HG03039 (cell line): ENCODE data around the gene SFSWAP.
"Not testable (repeated sequence)": the region's sequence is repeated elsewhere in the genome, so short reads cannot be mapped to it uniquely, and the experiment has no call there.

Experiments
- ATAC-seq: cut with Tn5 transposase; IDR thresholded peaks from one replicate; pipeline ENCODE4 v1.9.1; 2021; ENCODE audit warnings: mild to moderate bottlenecking, moderate library complexity; ENCODE audit not compliant: unreplicated experiment

The SFSWAP gene

DNA sequence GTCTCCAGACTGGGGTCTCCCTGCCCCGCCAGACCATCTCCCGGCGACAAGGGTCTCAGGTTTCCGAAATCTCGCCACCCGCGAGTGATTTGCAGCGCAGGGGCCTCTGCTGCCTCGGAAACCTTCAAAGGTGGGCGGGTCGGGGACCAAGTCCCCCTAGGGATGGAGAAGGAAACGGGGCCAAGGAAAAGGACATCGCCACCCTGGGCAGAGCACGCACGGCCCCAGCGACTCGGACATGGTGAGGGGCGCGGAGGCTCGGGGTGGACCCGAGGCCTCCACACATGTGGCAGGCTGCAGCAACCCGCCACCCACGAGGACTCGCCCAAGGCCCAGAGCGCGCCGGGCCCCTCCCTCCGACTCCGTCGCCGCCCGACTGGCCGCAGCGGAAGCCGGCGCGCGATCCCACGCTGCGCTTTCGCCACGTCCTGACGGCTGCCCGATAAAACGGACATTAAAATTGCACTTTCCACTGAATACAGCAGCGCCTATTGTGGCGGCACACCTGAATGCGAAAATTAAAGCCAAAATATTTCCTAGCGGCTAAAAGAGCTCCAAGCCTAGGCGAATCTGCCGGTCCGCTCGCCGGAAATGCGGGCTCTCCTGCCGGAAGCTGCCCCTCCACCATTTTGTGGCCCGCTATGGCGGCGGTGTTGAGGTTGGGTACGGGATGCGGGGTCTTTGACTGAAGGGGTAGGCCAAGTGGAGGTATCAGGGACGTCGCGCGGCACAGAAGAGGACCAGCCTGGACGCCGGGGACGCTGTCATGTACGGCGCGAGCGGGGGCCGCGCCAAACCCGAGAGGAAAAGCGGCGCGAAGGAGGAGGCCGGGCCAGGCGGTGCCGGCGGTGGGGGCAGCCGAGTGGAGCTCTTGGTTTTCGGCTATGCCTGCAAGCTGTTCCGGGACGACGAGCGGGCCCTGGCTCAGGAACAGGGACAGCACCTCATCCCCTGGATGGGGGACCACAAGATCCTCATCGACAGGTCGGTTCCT lies at the start of gene SFSWAP:
SFSWAP (plus strand) TSS at position 627 of the 994 bp plus-strand sequence; CDS start at position 767, 140 bp downstream.
- ATAC-seq = peak; percentile 89

DNA sequence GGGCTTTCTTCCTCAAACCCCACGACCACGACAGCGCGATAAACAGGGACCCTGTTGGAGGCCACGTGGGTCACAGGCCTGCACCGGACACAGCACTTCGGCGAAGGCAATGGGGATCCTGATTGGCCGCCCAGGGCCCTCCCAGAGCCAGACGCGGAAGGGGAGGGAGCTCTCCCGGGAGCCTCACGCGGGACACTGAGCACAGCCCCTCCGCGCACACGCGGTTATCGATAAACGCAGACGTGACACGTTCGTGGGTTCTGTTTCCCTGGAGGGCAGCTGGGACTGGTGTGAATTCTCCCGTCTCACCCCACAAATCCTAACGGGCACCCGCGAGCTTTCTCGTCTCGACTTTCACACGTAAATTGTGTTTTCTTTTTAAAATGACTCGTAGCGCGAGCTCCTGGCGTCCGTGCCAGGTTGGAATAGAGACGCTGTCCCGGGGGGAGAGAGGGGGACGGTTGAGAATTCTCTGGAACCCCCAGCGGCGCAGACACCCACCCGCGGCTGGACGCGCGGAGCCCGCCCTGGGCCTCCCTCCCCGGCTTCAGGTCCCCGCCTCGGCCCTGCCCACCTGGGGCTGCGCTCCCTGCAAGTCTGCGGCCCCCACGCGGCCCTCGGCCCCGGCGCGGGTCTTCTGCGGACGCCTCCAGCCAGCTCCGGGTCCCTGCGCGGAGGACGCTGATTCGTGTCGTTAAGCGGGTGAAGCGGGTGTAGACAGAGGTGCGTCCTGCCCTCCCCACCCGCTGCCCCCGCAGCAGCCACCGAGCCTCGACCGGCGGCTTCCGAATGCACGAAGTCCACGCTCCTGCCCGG lies 49.5 kb upstream of the SFSWAP start:
- not testable (repeated sequence) for ATAC-seq

- ATAC-seq = not testable (repeated sequence)
Measured at GRCh38 chr12:131661986-131662288, 49.0 kb upstream of the SFSWAP start.

DNA sequence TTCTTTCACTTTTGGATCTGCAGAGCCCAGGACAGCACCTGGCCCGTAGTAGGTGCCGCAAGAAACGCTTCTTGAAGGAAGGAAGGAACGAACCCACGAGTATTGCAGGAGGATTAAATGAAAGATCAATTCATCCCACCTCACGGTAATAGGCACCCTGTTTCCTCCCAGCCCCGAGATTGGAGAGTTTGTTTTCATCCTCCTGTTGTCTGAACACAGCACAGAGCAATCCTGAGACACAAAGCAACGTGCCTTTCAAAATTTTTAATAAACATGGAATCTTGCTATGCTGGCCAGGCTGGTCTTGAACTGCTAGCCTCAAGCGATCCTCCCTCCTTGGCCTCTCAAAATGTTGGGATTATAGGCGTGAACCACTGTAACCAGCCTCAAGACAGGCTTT lies 48.5 kb upstream of the SFSWAP start:
- not testable (repeated sequence) for ATAC-seq

- ATAC-seq = not testable (repeated sequence)
Measured at GRCh38 chr12:131665666-131666065, 45.2 kb upstream of the SFSWAP start.

GRCh38 chr12:131666486-131666885 lies 44.4 kb upstream of the SFSWAP start:
- ATAC-seq = not testable (repeated sequence)

DNA sequence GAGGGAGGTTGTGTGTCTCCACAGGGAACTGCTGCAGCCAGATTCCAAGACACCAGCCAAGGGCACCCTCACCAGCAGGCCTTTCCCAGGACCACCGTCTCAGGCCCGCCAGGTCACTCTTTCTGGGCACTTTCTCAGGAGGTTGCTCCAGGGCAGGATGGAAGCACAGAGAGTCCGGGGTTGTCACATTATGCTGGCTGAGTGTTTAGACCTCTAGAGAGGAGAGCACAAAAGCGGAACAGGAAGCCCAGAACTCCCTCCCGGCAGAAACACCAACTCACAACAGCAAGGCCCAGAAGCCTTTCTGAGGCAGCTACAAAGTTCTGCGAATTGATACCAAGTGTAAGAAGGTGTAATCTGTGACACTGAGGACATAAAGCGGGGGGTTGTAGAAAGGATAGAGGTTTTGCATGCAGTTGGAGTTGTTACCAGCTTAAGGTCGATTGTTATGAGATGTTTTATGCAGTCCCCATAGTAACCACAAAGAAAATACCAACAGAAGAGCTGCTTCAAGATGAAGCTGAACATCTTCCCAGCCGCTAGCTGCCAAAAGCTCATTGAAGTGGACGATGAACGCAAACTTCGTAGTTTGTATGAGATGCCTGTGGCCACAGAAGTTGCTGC lies 43.8 kb upstream of the SFSWAP start:
- ATAC-seq = not testable (repeated sequence)

DNA sequence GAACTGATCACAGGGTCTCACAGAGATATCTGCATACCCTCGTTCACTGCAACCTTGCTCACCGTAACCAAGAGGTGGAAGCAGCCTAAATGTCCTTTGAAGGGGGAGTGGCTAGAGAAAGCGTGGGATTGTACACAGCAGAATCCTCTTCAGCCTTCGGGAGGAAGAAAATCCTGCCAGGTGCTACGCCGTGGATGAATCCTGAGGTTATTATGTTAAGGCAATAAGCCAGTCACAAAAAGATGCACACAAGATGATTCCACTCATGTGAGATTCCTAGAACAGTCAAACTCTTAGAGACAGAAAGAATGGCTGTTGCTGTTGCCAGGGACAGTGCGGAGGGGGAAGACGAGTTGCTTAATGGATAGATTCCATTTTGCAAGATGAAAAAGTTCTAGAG lies 39.6 kb upstream of the SFSWAP start:
- ATAC-seq = no peak

DNA sequence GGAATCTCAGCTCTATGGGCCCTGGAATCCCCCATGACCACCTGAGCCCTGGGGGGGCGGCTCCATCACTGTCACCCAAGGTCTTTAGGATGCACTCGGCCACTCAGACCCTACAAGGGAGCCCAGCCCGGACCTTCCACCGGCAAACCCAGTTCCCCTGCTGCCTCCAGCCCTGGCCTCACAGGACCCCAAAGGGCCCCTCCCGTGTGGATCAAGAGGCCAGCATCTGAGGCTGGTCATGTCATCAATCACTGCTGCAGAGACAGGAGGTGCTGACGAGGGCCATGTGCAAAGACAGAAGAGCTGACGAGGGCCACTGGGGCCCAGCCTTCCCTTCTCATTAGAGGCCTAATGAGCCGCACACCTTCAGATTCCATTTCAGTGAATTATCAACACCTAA lies 39.0 kb upstream of the SFSWAP start:
- no peak for ATAC-seq

GRCh38 chr12:131672311-131672940 lies 38.5 kb upstream of the SFSWAP start:
- ATAC-seq = no peak

- ATAC-seq = no peak
Measured at GRCh38 chr12:131672941-131673887, 37.7 kb upstream of the SFSWAP start.

GRCh38 chr12:131673888-131674257 lies 37.0 kb upstream of the SFSWAP start:
- ATAC-seq = no peak

DNA sequence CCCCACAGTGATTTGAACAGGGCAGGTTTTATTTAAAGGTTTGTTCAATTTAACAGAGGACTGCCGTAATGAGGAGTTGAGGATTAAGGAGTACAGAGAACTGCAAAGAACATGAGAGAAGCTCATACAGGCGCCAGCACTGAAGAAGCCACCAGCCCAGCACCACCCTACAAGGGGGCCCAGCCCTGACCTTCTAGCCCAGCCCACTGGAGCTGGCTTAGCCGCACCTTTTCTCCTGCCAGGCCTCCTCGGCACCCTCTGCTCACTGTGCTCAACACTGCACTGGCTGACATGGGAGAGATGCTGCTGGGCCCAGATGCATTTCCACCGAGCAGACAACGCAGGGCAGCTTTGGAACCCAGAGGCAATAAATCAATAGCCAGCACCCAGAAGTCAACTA lies 36.5 kb upstream of the SFSWAP start:
- no peak for ATAC-seq

GRCh38 chr12:131675126-131676080 lies 35.5 kb upstream of the SFSWAP start:
- no peak for ATAC-seq

GRCh38 chr12:131676544-131676943 lies 34.3 kb upstream of the SFSWAP start:
- ATAC-seq = no peak

GRCh38 chr12:131677067-131677466 lies 33.8 kb upstream of the SFSWAP start:
- ATAC-seq = not testable (repeated sequence)

DNA sequence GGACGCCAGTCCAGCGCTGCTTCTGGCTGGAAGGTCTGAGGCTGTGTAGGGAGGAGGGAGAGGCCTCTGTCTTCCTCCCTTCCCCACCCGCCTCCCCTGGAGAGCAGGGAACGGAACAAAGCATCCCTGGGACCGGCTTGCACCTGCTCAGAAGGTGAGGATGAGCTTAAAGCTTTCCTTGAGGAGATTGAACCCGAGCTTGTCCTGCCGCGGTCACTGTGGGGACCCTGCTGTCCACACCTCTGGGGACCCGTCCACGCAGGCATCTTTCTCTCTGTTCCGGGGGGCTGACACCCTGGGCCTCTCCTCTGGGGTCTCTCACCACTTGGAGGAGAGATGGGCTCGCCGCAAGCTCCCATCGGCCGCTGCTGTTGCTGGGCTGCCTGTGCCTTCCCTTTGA lies 33.2 kb upstream of the SFSWAP start:
- ATAC-seq = no peak

DNA sequence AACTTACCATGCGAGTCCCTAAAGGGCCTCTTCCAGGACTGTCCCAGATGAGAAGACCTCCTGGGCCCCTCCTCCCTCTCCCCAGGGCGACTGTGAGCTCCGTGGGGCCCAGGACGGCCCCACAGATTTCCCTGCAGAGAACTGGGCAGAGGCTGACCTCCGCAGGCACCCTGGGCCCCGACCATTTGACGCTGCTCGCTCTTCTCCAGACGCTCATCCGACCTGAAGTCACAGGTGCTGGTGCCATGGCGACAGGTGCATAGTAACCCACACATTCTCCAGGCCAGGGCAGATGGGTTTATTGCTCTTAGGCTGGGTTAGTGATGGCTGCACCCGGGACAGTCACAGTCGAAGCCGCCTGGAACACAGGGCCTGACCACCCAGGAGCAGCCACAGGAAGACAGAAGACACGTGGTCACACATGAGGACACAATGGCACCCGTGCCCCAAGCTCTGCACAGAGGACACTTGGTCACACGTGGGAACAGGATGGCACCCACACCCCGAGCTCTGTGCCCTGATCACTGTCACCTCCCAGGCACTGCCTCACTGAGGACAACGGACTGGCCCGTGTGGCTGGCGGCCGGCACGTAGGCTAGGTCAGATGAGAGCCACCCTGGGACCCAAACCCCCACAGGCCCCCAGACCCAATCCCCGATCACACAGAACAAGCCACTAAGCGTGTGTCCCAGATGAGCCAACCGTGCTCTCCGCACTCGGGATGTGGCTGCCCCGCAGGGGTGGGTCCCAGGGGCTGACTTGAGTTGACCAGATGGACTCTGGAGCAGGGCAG lies 32.3 kb upstream of the SFSWAP start:
- not testable (repeated sequence) for ATAC-seq
